ENCODE results near the gene ZNF41.

DNA sequence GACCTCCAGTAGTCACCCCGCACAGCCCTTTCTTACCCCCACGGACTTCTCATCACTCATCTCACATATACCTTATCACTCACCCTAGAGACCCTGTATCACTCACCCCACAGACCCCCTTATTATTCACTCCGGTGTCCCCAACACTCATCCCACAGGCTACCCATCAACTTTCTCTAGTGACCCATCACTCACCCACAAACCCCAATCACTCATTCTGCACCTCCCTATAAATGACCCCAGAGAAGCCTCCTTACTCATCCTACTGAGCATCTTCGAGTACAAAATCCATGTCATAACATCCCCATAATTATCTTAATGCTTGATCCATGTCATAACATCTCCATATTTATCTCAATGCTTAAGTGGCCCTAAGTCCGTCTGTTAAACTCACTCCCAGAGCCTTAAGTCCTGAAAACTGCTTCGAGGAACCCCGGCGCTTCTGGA lies 934 bp downstream of the ZNF41 start:
- TF ChIP-seq, protein P1, sequence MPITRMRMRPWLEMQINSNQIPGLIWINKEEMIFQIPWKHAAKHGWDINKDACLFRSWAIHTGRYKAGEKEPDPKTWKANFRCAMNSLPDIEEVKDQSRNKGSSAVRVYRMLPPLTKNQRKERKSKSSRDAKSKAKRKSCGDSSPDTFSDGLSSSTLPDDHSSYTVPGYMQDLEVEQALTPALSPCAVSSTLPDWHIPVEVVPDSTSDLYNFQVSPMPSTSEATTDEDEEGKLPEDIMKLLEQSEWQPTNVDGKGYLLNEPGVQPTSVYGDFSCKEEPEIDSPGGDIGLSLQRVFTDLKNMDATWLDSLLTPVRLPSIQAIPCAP (CRISPR knock-in tag; IDR thresholded peaks at IDR 0.05; ENCODE audit: low read depth) = no peak
- no peak for TF ChIP-seq MYPOP (CRISPR knock-in tag; IDR thresholded peaks at IDR 0.05)
- TF ChIP-seq JUNB (CRISPR knock-in tag; IDR thresholded peaks at IDR 0.05; ENCODE audit: borderline replicate concordance) = no peak
- TF ChIP-seq MXI1 (IDR thresholded peaks at IDR 0.05; ENCODE audit: borderline replicate concordance, low read depth, low read length) = no peak
- TF ChIP-seq ARHGAP35 (CRISPR knock-in tag; IDR thresholded peaks at IDR 0.05; ENCODE audit: borderline replicate concordance) = no peak
- no peak for TF ChIP-seq POLR2AphosphoS5 (IDR thresholded peaks at IDR 0.05; ENCODE audit: low read depth, low read length)
- TF ChIP-seq FOXK2 (IDR thresholded peaks at IDR 0.05) = no peak
- TF ChIP-seq, protein P2, sequence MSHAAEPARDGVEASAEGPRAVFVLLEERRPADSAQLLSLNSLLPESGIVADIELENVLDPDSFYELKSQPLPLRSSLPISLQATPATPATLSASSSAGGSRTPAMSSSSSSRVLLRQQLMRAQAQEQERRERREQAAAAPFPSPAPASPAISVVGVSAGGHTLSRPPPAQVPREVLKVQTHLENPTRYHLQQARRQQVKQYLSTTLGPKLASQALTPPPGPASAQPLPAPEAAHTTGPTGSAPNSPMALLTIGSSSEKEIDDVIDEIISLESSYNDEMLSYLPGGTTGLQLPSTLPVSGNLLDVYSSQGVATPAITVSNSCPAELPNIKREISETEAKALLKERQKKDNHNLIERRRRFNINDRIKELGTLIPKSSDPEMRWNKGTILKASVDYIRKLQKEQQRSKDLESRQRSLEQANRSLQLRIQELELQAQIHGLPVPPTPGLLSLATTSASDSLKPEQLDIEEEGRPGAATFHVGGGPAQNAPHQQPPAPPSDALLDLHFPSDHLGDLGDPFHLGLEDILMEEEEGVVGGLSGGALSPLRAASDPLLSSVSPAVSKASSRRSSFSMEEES (CRISPR knock-in tag; IDR thresholded peaks at IDR 0.05) = no peak
- TF ChIP-seq, protein P3, sequence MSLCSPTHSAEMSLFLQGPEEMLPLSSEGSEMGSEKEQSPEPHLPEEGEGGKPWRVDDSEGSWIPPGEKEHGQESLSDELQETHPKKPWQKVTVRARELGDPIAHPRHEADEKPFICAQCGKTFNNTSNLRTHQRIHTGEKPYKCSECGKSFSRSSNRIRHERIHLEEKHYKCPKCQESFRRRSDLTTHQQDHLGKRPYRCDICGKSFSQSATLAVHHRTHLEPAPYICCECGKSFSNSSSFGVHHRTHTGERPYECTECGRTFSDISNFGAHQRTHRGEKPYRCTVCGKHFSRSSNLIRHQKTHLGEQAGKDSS (CRISPR knock-in tag; IDR thresholded peaks at IDR 0.05; ENCODE audit: borderline replicate concordance, low read depth) = no peak
